HG03521 (cell line): Measurements from ENCODE around the gene PALD1.

ENCODE experiments used
- ATAC-seq: cut with Tn5 transposase; IDR thresholded peaks from one replicate; pipeline ENCODE4 v1.9.1; 2021; ENCODE audit warnings: mild to moderate bottlenecking, moderate library complexity; ENCODE audit not compliant: unreplicated experiment

Gene PALD1

GRCh38 chr10:70457759-70458305 lies 20.7 kb upstream of the PALD1 start:
- ATAC-seq: no peak

- no peak for ATAC-seq
Observed at GRCh38 chr10:70458329-70459060, 20.1 kb upstream of the PALD1 start.

DNA sequence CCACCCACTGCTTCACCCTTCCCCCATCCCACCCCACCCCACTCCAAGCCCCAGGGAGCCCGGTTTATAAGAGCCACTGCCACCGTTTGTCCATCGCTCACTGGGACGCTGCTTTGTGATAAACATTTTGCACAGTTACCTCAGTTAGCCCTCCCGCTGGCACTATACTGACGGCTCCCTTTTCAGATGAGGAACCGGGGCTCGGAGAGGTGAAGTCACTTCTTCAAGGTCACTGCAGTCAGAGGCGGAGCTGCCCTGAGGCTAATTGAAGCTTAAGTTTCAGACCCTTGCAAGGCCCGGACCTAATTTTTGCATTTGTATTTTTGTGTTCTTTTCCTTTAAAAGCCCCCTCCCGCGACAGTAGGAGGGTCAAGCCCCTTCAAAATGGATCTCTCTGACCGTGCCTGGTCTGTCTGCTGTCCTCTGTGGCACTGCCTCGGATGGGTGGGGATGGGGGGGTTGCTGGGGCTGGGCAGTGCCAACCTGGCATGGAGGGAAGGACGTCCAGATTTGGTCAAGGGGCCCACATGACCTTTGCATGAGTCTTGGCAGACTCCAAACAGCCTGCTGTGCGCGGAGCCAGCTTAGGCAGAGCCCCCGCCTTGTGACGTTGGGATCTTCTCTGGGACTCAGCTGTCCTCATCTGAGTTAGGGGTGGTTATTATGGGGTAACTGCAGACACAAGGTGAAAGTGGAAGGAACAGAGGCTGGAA lies 19.4 kb upstream of the PALD1 start:
- no peak for ATAC-seq

DNA sequence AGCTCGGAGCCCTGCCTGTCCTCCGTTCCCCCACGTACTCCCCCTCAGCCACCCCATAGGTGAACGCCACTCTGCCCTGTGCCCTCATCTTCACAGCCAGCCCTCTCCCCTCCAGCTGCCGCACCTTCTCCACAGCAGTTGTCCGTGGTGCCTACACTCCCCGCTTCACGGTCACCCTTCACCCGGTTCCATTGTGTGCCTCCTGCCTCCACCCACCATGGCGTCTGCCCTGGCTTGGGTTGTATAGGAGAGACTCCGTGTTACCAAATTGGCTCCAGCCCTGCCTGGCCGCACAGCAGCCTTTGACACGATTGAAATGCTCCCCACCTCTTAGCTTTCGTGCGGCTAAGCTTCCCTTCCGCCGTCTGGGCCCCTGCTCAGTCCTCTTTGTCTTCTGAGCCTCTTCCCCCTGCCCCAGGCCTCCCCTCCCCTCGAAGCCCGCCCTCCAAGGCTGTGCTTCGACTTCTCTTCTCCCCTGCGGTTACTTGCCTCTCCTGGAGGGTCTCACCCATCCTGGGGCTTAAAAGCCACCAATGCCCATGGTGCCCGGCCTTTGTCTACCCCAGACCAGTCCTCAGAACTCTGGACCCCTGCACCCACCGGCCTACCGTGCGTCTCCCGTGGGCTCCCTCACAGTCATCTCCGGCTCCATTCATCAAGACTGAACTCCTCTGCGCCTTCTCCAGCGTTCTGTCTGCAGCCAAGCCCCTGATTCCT lies 18.6 kb upstream of the PALD1 start:
- no peak for ATAC-seq

DNA sequence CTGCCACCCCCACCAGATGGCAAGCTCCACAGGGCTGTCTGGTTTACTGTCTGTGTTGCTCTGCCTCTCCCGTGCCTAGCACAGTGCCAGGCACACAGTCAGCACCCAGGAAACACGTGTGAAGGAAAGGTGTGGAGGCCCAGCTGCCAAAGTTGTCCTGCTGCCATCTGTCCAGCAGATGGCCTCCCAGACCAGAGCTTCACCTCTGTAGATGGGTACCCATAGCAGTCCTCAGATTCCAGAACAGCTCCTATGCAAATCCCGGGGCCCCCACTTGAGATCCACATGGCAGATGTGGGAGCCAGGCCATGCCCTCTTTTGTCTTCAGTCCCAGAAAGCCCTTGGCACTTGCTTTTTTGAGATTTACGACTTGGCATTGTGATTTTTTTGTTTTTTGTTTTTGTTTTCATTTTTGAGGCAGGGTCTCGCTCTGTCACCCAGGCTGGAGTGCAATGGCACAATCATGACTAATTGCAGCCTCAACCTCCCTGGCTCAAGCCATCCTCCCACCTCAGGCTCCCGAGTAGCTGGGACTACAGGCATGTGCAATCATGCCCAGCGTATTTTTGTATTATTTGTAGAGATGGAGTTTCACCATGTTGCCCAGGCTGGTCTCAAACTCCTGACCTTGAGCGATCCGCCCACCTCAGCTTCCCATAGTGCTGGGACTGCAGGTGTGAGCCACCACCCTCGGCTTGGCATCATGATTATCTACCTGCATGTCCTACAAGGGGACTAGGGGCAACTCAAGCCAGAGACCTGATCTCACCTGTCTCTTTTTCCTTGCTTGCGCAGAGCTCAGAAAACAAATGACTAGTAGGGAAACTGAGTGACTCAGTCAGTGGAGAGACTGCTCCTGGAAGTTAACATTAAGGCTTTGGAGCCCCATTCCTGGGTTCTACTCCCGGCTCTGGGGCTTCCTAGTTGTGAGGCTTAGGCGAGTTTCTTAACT lies 16.9 kb upstream of the PALD1 start:
- no peak for ATAC-seq

DNA sequence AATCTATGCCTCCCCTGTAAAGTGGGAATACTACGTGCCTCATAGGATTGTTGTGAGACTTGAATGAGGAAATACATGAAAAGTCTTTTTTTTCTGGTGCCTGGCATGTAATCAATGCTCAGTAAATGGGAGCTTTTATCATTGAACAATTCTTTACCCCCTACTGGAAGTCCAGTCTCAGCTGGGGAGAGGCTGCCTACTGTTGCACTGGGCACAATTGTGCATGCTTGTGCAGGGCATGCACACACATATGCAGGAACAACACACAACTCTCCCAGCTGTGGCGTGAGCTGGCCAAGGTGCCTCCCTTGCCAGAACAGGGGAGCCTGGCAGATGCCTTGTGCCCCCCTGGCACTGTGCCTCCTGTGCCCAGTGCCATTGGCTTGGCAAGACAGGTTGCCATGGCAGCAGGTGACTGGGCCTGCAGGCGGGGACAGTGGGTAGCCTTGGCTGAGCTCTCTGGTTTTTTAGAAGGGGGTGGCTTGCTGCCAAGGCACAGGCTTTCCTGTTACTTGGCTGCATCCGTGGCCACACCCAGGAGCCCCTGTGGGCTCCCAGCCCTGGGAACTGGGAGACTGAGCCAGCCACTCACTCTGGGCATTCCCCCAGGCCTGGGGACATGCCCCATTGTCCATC lies 16.1 kb upstream of the PALD1 start:
- no peak for ATAC-seq

DNA sequence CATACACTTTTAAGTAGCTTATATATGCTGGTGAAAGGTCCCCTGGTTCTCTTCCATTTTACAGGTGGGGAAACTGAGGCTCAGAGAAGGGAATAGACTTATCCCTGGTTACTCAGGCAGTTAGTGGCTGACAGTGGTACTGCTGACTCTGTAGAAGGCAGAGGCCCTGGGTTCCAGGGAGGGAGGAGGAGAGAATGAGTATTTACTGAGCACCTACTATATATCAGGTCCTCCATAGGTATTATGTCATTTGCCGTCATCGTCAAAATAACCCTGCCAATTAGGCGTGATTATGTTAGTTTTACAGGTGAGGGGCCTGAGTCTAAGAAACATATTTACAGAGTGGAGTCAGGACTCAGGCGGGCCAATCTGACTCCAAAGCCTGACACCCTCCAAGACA lies 13.3 kb upstream of the PALD1 start:
- no peak for ATAC-seq

DNA sequence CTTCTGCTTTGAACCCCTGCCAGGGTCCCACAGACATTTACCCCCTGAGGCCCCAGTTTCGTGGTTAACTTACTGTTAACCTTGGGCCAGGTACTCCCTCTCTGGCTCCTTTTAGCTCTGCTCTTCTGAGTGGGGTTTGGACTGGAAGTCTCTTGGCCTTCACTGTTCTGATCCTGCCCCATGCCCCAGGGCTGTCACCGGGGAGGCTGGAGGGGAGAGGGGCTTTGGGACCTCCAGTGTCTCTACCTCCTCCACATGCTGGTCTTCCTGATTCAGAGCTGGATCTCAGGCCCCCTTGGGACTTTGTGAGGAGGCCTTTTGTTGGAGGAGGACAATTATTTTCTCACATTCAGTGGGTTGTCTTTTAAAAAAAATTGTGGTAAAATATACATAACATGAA lies 12.7 kb upstream of the PALD1 start:
- ATAC-seq: no peak

- ATAC-seq: no peak
Observed at GRCh38 chr10:70466951-70467350, 11.6 kb upstream of the PALD1 start.

DNA sequence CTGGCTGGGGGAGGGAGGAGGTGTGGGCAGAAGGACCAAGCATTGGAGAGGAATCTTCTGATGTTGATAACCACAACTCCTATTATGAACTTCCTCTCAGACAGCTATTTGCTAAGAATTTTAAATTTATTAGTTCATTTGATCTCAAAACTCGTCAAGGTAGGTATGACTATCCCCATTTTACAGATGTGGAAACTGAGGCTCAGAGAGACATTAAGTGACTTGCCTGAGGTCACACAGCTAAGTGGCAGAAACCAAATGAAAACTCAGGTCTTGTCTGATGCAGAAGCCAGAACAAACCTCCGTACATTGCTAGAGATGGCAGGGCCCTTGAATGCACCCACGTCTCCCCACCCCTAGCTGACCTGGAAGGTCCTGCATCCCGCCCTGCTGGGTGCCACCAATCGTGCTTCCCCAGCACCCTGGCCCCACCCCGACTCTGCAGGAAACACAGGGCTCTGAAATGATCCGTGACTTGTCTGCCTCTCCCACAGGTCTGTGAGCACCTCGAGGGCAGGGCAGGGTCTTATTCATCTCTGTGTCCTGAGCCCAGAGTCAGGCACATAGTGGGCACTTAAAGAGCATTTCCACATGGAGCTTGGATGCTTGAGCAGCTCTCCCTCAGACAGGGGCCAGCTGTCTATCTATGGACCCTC lies 5.6 kb upstream of the PALD1 start:
- ATAC-seq: no peak

- no peak for ATAC-seq
Observed at GRCh38 chr10:70474780-70475179, 3.8 kb upstream of the PALD1 start.

- no peak for ATAC-seq
Observed at GRCh38 chr10:70475661-70476060, 2.9 kb upstream of the PALD1 start.

DNA sequence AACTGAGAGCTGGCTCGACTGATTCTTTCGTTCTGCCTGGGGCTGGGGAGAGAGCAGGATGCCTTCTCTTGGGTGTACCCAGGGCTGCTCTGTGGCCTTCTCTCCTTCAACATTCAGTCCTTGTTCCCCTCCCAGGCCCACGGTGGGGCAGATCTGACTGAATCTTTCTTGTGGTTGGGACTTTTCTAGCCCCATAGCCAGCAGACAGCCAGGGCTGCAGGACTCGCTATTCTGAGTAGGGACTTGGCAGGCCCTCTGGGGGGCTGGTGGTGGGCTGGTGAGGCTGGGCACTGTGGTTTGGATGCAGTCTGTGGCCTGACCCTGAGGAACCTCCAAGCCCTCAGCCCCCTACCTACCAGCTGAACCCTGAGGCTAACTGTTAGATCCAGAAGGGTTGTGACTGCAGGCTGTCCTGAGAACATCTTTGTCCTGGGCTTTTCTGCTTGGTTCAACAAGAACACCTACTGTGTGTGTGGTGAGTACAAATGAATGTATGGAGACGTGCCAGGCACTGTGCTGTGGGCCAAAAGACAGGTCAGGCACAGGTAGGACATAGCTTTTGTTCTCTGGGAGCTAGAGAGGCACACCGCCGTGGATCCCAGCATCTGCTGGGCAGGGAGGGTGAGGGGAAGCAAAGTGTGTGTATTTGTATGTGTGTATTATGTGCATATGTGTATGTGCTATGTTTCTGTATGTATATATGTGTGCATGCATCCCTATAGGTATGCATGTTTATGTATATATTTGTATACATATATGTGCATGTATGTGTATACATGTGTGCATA lies 2.1 kb upstream of the PALD1 start:
- ATAC-seq: no peak

DNA sequence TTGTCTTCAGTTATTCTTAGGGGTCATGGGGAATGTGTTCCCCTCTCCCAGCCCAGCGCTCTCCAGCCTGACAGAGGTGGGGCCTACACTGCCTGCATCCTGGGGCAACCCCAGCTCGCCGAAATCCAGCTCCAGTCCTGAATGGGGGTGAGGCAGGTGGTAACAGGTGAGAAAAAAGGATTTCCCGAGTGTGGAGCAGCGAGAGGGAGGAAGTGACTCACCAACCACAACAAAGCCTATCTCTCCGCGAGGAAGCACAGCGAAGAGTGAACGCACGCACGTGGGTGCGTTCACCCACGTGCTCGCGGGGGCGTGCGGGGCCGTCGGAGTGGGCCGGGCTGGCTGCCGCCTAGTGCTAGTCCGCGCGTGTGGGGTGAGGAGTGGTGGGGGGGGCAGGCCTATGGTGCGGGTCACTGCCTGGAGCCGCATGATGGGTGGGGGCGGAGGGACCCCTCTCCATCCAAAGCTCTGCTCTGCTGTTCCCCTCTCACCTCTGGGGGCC lies 855 bp upstream of the PALD1 start:
- ATAC-seq: no peak

DNA sequence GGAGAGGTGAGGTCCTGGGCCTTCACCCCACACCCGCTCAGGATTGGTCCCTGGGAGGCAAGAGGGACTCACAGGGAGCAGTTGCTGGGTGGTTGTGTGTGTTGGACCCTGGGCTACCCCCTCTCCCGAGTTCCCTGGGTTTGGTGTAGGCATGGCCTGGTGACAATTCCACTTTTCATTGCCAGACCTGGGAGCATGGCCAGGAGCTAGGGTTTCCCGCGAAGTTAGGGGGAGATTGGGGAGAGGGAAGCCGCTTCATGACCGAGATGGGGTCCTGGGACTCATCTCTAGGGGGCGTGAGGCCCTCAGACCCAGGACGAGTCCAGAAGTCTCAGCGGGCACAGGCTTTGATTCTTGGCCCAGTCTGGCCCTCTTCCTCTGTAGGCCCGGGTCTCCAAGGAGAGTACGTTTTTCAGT lies 606 bp downstream of the PALD1 start:
- ATAC-seq: no peak

- ATAC-seq: no peak
Observed at GRCh38 chr10:70479626-70480238, 1.2 kb downstream of the PALD1 start.

GRCh38 chr10:70480239-70480861 lies 1.8 kb downstream of the PALD1 start:
- ATAC-seq: no peak

- no peak for ATAC-seq
Observed at GRCh38 chr10:70481105-70481504, 2.5 kb downstream of the PALD1 start.
